22Rv1 (cell line): ENCODE data around the gene EPHA5.

Source experiments
- ZFX ChIP-seq: fragments of 450-650 bp; IDR thresholded peaks from 2 replicates; pipeline ENCODE4 v1.6.1; 2017; ENCODE audit warnings: antibody characterized with exemption, borderline replicate concordance
- TF ChIP-seq, protein P1 (sequence below): fragments of 450-650 bp; IDR thresholded peaks from 2 replicates; pipeline ENCODE4 v1.5.1; 2017; ENCODE audit warnings: mild to moderate bottlenecking

DNA sequence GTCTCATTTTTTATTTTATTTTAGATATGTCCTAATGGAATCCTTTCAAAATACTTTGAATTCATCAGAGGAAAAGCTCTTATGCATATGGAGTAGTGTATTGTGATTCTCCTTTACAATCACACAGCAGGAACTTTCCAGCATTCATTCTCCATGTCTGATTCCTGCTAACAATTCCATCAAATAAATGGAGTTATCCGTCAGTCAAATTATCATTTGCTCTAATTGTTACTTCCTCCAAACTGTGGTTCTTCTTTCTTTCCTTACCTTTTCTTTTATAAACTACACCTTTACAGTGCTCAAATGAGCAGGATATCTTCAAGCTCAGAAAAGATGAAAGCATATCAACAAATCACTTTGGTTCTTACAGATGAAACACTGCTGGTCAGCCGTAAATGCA, 80.4 kb downstream of the EPHA5 start:
- TF ChIP-seq, protein P1, sequence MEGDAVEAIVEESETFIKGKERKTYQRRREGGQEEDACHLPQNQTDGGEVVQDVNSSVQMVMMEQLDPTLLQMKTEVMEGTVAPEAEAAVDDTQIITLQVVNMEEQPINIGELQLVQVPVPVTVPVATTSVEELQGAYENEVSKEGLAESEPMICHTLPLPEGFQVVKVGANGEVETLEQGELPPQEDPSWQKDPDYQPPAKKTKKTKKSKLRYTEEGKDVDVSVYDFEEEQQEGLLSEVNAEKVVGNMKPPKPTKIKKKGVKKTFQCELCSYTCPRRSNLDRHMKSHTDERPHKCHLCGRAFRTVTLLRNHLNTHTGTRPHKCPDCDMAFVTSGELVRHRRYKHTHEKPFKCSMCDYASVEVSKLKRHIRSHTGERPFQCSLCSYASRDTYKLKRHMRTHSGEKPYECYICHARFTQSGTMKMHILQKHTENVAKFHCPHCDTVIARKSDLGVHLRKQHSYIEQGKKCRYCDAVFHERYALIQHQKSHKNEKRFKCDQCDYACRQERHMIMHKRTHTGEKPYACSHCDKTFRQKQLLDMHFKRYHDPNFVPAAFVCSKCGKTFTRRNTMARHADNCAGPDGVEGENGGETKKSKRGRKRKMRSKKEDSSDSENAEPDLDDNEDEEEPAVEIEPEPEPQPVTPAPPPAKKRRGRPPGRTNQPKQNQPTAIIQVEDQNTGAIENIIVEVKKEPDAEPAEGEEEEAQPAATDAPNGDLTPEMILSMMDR, result no peak
- TF ChIP-seq ZFX, result no peak
